Measurements from ENCODE around the gene WDR46.
"Not testable (repeated sequence)": the region's sequence is repeated elsewhere in the genome, so short reads cannot be mapped to it uniquely, and the experiment has no call there.

Gene WDR46

GRCh38 chr6:33264015-33264414 is 25.0 kb downstream of the WDR46 start:
- DNase-seq (ENCODE audit: low spot score), result no peak

DNA sequence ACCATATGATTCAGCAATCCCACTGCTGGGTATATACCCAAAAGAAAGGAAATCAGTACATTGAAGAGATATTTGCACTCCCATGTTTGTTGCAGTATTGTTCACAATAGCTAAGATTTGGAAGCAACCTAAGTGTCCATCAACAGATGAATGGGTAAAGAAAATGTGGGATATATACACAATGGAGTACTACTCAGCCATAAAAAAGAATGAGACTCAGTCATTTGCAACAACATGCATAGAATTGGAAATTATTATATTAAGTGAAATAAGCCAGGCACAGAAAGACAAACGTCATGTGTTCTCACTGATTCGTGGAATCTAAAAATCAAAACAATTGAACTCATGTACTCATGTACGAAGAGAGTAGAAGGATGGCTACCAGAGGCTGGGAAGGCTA is 26.5 kb downstream of the WDR46 start:
- DNase-seq (ENCODE audit: low spot score), result not testable (repeated sequence)

DNA sequence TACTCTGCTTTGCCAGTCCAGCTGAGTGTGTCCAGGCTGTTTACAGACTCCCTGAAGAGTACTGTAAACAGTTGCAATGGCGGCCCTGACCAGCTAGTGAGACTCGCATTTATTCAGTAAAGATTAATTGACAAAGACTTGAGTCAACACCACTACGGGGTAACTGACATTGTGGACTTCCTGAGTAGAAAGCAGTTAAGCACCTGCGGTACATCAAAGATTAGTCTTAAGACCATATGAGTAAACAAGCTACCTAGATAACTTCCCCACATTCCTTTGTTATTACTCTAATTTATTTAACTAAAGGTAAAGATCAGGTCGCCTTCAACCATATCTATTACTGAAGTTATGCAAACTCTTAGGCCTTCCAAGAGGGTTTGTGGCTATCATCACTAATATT is 30.0 kb downstream of the WDR46 start:
- DNase-seq (ENCODE audit: low spot score), result no peak

DNA sequence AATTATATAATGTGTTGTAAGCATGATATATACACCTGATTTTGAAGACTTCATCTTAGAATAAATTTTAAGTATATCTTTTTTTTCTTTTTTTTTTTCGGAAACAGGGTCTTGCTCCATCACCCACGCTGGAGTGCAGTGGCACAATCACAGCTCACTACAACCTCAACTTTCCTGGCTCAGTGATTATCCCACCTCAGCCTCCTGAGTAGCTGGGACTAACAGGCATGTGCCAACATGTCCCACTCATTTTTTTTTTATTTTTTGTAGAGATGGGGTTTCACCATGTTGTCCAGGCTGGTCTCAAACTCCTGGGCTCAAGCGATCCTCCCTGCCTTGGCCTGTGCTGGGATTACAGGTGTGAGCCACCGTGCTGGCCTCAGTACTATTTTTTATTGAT is 34.4 kb downstream of the WDR46 start:
- DNase-seq (ENCODE audit: low spot score), result no peak

GRCh38 chr6:33252759-33253158 is 36.3 kb downstream of the WDR46 start:
- no peak for DNase-seq (ENCODE audit: low spot score)

GRCh38 chr6:33251395-33252012 is 37.5 kb downstream of the WDR46 start:
- no peak for DNase-seq (ENCODE audit: low spot score)

DNA sequence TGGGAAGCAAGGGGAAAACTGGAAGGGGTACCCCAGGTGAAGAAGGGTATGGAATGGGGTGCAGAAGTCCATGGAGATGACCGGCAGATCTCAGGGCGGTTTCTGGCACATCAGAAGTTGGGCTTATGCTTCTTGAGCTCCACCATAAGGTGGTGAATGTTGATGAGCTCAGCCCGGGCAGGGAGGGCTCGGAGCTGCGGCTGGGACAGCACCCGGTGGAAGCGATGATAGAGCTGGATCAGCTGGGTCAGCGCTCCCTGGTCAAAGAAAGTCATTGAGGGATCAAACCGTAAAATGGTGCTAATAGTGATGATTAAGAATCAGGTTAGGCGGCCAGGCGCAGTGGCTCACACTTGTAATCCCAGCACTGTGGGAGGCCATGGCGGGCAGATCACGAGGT is 38.3 kb downstream of the WDR46 start:
- DNase-seq (ENCODE audit: low spot score), result no peak

DNA sequence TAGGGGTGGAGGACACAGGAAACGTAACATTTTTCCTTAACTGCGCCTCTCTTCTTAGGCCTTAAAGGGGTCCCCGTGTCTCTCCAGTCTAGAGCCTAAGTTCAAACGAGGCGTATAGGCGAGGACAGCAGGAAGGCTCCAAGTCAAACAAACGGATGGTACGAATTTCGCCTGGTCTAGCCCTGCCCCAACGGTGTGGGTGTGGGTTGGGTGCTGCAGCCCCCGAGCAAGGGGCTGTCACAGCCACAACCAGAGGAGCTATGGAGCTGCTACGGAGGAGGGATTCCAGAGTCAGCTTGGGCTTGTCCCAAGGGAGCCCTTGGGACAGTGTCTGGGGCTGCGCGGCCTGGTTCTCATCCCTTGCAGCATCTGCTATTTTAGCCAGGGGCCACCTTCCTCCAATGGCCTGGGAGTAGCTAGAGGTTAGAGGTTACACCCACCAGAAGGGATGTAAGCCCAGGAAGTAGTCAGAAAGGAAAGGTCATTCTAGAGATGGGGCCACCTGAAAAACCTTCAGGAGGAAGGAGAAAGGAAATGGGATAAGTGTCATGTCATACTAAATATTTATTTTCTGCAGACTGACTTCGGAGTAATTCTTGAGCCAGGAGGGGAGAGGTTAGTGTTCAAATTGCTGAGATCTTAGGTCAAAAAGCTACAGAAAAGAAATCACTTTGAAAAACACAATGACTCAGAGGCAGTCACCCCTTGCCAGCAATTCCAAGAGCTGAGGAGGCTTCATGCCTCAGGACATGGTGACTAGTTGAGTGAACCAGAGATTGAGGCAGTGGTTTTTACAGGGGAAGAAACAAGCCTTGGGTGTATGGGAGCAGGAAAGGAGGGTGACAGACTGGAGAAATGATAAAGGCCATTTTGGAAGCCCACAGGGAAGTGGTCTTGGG is 39.1 kb downstream of the WDR46 start:
- peak; percentile 27 for DNase-seq (ENCODE audit: low spot score)

DNA sequence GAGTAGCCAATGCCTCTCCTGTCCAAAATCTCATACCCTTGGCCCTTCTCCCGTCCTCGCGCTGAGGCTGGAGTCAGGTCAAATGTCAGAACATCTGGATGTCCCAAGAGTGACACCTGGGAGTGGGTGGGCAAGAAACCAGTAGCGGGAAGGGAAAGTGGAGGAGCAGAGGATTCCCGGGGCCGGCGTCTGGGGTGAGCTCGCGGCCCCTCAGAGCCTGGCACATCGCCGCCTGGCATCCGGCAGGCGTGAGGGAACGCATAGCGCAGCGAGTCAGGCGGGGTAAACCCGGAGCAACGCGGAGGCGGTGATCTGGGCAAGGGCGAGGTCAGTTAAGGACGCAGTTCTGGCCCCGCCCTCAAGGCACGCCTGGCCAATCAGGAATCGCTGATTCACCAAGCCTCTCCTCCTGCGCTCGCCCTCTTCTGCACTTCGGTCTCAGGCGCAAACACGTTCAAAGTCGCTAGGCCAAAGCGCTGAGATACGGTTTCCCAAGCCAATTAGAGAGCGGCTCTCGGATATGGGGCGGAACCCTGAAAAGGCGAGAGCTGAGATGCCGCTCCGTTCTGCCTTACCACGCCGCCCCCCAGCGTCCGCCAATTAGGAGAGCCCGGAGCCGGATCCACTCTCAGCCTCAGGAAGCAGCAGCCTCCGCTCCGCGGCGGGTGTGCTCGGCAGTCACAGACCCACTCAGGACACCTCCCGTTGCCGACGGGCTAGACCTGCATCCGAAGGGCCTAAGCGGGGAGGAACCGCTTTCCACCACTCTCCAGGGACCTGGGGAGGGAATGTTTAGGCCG is 39.9 kb downstream of the WDR46 start:
- peak; percentile 99 for DNase-seq (ENCODE audit: low spot score)

GRCh38 chr6:33248643-33248931 is 40.5 kb downstream of the WDR46 start:
- DNase-seq (ENCODE audit: low spot score), result no peak

GRCh38 chr6:33247977-33248642 is 40.9 kb downstream of the WDR46 start:
- DNase-seq (ENCODE audit: low spot score), result peak; percentile 93

DNA sequence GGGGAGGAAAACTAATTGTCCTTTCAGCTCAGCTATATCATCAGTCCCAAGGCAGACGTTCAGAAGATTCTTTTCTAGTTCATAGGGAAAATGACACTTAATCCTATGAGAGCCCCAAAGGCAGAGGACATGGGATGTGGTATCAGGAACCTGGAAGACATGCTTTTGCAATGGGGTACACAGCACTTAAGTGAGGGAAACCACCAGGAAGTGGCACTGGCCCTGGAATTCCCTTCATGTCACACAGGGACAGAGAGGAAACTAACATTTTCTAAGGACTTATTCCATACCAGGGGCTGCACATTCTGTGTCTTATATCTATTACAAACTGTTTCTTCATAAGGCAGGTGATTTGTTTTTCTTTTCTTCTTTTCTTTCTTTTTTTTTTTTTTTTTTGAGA is 45.6 kb downstream of the WDR46 start:
- no peak for DNase-seq (ENCODE audit: low spot score)

DNA sequence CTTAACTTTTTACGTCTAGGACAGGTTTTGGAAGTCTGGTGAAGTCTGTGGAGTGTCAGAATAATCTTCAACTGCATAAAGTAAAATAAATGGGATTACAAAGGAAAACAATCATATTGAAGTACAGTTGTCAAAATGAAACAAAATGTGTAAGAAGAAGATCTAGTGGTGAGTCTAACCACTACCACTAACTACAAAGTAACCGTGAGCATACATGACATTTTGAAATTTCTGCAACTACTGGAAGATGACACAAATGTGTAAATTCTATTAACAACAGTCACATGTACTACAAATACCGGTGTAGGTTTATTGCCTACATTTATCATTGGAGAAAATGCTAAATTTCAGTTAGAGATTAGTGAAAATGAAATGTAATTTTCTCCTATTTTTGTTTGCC is 47.1 kb downstream of the WDR46 start:
- DNase-seq (ENCODE audit: low spot score), result peak; percentile 70

DNA sequence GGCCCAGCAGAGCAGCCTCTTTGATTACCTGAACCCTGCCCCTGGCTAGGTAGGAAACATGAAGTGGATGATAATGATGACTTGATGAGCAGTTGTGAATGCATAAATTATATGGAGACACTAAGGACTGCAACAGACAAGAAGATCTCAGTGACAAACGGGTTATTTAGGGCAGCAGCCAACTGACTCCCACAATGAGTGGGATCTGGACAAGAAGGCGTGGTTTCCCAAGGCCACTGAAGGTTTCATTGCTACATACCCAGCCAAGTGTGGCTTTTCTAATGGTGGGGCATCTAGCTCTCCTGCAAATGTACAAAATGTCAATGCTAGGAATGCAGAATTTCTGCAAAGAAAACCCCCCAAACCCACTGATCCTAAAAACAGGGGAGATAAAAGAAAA is 51.3 kb downstream of the WDR46 start:
- no peak for DNase-seq (ENCODE audit: low spot score)

- no peak for DNase-seq (ENCODE audit: low spot score)
Measured at GRCh38 chr6:33236852-33237251, 52.2 kb downstream of the WDR46 start.

DNA sequence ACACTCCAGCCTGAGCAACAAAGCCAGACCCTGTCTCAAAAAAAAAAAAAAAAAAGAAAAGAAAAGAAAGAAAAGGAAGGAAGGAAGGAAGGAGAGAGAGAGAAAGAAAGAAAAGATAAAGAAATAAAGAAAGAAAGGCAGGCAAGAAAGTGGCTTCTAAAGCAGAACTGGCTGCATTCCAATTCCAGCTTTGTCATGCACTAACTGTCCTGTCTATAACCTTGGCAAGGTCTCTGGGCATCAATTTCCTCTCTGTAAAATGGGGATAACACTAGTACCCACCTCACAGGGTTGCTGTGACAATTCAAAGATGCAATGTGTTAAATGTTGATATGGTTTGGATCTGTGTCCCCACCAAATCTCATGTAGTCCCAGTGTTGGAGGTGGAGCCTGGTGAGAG is 52.7 kb downstream of the WDR46 start:
- no peak for DNase-seq (ENCODE audit: low spot score)

- no peak for DNase-seq (ENCODE audit: low spot score)
Measured at GRCh38 chr6:33235221-33235634, 53.8 kb downstream of the WDR46 start.
